NCI-H2107 treated with DMSO at 0.1 percent for 48 hours (cell line): ENCODE measurements around the gene HYAL3.
"Not testable (repeated sequence)": the region's sequence is repeated elsewhere in the genome, so short reads cannot be mapped to it uniquely, and the experiment has no call there.

ENCODE experiments used
- DNase-seq: peaks from one replicate; lab custom pipeline; 2025; ENCODE audit not compliant: unreplicated experiment; lab: John Stamatoyannopoulos, UW

Gene HYAL3

DNA sequence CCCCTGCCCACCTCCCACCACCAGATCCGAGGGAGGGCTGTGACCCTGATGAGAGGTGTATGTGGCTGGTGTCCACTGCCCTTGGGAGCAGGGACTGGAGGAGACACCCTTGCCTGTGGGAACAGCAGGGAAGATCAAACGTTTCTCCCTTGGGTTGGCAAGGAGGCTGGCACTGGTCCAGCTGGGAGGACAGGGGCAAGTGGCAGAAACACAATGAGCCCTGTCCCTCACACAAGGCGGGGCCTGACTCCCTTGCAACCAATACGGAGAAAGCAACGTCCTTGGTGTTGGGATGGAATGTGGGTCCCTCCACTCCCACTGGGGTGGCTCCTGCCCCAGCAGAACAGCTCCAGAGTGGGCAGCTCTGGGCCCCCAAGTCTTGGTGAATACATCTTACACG lies 18.1 kb upstream of the HYAL3 start:
- DNase-seq = no peak

DNA sequence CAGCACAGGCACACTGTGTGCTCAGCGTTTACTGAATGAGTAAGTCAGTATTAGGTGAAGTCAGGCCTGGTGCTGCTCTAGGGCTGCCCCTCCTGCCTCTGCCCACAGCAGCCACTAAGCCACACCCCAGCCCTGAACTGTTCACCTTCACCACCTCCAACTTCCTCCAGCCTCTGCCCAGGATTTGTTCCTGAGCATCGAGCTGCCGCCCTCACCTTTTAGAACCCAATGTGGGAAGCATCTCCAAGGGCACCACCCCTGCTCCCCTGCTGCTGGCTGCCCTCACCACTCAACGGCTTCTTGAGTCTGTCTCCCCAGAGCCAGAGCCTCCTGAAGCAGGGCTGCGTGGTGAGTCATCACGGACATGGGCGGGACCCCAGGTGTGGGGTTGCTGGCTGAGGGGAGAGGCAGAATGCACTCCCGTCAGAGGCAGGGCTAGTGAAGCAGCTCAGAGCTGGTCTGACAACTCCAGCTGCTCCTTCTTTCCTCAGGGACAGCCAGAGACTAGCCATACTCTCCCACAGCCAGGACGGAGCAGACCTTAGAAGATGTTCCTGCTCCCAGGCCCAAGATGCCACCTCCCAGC lies 17.5 kb upstream of the HYAL3 start:
- DNase-seq = no peak

DNA sequence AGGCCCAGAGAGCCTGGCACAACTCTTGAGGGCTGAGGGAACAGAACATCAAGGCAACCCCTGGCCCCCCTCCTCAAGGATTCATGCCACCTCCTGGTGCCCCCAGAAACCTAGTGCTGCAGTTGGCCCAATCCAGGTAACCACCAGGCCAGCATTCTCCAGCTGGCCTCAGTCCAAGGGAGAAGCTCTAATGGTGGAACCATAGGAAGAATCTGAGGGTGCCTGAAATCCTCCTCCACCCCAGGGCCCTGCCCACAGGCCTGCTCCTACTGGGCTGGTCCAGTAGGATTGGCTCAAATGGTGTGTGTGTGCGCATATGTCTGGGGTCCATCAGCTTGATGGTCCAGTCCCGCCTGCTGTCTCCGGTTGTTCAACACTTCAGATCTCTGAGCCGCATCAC lies 15.6 kb upstream of the HYAL3 start:
- no peak for DNase-seq

DNA sequence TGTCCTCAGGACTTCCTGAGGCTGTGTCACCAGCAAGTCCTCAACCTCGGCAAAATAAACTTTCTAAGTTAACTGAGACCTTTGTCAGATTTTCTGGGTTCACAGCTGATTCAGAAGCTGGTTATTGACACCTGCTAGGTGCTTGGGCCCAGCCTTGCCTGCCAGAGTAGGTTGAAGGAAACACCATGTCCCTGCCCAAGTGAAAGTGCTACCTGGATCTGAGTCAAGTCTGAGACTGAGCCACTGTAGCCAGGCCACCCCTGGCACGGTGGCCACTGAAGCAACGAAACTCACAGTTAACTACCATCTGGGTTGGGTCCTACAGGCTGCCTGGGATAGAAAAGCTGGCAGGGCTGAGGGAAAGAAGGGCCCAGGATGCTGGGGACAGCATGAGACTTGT lies 15.1 kb upstream of the HYAL3 start:
- DNase-seq = no peak

DNA sequence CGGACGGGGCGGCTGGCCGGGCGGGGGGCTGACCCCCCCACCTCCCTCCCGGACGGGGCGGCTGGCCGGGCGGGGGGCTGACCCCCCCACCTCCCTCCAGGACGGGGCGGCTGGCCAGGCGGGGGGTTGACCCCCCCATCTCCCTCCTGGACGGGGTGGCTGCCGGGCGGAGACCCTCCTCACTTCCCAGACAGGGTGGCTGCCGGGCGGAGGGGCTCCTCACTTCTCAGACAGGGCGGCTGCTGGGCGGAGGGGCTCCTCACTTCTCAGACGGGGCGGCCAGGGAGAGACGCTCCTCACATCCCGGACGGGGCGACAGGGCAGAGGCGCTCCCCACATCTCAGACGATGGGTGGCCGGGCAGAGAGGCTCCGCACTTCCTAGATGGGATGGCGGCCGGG lies 12.8 kb upstream of the HYAL3 start:
- DNase-seq = not testable (repeated sequence)

DNA sequence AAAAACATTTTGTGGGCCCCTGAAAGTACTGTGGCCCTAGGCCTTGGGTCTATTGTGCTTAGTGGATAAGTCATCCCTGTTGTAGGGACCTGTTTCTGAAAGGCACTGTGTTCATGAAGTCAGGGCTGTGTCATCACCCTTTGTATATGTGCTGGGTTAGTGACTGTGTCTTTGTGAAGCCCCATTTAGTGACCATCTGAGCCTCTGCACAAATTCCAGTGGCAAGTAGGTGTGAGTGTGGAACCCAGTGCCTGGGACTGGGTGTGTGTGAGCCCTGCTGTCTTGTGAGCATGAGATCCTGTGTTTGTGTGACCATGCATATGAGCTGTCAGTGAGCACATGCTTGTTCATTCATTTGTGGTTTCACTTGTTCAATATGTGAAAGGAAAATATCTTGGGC lies 5.4 kb upstream of the HYAL3 start:
- DNase-seq = no peak

DNA sequence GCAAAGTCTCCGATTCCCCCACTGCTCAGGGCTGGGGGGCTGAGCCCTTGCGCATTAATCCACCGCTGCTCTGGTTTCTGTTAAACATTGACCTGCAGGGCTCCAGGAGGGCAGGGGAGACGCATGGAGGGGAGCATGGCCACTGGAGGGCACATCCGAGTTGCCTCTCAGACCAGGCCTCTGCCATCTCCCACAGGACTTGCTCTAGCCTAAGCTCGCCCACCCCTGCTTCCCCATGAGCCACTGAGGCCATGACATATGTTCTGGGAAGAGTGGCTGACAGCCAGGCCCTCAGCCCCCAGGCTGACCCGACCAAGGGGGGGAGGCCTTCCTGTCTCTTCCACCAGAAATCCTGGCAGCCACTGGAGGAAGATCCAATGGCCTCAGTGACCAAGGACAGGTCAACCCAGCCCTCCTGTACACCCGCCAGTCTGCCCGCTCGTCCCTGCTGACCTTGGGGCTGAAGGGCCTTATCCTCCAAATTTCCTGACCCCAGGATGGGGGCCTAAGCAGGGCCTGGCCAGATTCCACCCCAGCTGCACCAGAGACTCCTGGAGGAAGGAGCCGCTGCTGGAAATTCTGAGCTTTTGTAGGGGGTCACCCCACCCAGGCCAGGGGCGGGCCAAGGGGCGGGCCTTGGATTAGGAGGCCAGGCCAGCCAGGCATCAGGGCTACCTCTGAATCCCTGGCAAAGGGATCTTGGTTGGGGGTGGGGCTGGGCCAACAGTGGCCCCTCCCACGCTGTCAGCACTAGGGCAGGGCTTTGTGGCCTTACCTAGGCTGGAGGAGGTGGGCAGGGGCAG lies 4.0 kb upstream of the HYAL3 start, which contains the start of gene HYAL1:
Gene HYAL1, minus strand, starts transcription at position 562 of the 803 bp plus-strand sequence. CDS start 618 bp downstream, outside the sequence.
- no peak for DNase-seq

DNA sequence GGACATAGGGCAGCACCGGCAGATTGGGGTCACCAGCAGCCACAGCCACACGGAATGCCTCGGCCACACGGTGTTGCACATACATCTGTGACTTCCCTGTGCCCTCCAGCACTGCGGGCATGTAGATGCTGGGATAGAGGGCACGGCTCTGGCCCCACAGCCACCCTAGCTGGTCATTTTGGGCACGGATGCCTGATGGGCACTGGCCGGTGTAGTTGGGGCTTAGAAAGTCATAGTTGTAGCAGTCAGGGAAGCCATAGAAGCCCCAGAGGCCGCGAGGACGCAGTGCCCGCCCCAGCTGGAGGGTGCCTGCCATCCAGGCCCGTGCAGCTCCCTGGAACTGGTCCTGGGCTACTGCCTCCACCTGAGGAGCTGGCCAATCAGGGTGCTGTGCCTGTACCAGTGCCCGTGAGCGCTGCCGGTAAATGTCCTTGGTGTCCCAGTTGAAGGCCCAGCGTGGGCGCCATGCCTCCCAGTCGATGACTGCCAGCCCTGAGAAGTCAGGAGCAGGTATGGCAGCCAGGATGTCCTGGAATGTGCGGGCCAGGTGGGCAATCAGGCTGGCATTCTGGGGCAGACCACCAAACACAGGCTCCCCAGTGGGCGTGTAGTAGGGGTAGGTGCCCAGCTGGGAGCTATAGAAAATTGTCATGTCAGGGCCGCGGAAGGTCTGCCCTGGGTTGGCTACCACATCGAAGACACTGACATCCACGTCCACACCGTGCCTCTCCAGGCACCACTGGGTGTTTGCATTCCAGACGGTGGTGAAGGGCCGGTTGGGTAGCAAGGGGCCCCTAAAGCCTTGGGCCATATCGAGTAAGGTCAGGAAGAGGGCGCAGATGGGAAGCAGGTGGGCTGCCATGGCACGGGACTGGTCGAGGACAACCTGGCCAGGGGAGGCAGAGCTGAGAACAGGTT lies 3.1 kb upstream of the HYAL3 start:
- DNase-seq = no peak

DNA sequence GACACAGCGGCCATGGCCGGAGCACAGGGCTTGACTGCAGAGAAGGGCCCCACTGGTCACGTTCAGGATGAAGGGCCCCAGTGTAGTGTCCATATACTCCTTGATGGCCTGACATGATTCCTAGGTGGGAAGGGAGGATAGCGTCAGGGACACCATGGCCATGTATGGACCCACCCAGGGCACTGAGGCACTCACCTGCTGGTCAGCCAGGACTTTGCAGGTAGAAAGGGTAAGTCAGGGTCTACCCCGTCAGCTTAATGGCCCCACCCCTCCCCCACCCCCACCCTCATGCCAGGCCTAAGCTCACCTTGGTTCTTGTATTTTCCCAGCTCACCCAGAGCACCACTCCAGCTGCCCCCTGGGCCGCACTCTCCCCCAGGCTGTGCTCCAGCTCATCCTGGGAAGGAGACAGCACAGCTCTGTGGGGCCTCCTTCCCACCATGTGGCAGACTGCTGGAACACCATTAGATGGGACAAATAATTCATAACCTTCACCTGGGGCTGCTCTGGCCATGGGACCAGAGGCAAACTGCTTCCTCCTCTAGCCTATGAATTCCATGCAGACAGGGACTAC lies 1.6 kb upstream of the HYAL3 start:
- no peak for DNase-seq

DNA sequence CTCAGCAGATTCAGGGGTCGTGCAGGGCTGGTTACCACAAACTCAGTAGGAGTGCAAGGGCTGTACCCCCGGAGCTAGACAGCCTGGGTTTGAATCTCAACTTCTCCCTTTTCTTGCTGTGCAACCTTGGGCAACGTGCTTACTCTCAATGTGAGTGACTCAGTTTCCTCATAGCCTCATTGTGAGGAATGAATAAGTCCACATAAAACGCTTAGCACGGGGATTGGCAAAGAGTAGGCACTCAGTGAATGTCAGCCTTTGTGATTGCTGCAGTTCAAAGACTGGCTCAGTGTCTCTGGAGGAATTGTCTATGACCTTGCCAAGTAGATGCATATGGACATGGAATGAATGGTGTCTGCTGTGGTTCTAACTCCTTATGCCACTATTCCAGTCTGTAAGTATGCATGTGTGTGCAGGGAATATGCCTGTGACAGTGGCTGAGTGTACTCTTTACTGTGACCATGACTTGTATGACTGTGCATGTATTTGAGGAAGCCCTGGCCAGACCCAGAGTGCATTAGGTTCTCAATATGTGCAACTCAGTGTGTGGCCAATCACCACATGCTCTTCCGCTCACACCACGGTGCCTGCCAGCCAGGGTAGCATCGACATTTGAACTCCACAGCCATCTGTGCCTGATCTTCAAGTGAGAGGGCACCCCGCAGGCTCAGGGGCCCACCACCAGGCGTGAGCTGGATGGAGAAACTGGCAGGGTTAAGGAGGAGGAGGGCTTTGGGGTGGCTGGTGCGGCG lies 900 bp upstream of the HYAL3 start:
- DNase-seq = no peak

DNA sequence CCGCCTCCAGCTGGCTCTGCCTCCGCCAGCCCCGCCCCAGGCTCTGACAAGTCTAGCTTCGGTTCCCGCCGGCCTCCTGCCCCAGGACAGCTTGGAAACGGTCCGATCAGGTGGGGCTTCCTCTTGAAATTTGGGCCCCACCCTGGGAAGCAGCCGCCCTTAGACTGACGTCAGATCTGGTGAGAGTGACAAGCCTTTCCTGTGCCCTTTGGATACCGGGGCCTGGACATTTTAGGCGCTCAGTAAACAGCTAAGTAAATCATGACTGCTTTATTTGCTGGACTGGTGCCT lies 378 bp upstream of the HYAL3 start:
- DNase-seq = no peak

DNA sequence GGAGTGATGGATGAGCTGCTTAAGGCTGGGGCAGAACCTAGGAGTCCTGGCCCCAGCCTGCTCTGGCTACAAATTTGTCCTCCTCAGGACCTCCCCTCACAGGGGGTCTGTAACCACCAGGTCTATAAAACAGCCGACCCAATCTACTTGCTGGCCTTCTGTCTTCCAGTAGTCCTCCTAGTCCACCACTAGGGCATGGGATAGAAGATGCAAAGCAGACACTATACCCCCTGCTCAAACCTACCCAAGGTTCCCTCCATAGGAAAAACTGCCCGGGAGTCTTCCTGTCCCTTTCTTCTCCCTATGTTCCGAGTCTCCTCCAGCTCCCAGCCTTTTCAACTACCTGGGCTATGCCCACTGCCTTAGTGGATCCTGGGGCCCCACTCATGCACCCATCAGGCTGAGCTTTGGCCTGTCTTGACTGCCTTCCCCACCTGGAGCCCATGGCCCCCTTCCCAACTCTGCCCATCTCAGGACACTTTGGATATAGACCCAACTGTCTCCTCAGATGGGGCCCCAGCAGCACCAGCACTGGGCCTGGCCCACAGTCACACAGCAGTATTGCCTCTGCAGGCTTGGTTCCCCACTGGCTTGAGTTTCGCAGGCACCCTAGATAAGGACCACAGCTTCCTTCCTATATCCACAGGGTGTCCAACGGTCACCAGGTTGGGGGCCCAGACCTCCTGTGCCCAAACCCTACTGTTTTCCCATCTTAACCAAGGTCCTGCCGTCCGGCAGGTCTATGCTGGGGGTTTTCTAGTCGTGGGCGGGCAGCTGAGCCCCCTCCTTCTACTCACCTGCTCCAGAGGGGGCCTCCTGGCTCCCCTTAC lies 1.1 kb downstream of the HYAL3 start:
- no peak for DNase-seq

DNA sequence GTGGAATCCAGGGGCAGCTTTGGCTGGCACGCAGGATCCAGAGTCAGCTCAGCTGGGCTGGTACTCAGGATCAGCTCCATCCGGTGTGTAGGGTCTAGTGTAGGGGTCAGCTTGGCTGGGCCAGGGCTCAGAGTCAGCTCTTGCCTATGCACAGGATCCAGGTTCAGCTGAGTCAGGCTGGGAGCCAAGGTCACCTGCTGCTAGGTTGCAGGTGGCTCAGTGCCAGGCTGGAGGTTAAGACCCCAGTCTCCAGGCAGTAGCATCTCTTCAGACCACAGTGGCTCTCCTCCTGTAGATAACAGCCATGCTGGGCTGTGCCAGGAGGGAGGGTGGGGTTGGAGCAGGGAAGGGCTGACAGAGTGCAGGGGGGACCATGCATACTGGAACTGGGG lies 1.8 kb downstream of the HYAL3 start:
- no peak for DNase-seq

DNA sequence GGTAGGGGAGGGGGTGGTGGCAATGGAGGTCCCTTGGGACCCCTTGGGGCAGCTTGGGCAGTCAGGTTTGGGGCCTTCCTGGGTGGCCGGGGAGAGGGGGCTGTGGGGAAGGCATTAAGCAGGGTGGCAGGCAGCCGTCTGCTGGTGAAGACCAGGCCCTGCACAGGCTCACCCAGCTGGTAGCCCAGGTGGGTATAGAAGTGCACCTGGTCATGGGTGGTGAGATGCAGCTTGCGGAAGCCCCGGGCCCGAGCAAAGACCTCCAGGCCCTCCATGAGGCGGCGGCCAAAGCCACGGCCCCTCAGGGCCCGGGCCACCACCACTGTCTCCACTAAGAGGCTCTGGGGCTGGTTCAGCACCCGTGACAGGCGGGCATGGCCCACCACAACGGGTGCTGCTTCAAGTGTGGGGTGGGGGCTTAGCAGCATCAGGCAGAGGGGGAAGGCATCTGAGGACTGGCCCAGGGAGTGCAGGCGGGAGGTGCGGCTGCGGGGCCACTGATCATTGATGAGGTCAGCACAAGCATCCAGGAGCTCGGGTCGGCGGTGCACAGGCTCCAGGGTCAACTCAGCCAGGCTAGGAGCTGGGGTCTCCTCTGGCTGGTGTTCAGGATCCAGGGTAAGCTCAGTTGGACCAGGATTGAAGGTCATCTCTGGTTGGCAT lies 2.4 kb downstream of the HYAL3 start:
- DNase-seq = no peak

DNA sequence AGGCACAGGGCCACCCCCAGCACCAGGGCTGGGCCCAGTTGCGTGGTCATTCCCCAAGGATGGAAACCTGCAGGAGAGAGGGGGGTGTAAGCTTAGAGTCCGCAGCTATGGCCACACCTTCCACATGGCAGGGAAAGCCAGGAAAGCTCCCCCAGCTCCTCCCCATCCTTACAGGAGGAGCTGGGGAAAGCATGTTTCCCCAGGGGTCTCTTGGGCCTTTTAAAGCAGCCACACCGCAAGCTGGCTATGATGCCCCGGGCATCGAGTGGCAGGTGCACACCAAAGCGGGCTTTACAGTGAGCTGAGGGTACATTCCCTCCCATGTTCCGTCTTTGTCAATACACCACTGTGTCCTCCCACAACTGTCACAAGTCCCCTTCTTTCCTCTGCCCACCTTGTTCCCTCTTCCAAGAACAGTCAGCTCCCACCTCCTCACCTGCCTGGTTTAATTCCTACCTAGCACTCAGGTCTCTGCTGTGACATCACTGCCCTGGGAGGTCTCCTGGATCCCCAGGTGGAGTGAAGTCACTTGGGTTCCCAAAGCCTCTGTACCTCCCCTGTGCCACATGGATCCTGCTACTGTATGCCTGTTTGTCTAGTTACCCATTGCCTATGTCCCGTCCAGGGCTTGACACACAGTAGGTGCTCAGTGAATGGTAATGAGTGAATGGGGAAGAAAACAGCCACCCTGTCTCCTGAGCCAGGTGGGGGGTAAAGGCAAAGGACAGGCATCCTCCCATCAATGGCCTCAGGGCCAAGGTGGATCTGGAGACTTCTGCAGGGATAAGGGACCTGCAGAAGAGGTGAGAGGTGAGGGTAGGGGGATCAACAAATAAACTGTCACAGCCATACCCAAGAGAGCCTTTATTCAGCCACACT lies 3.4 kb downstream of the HYAL3 start:
- no peak for DNase-seq

DNA sequence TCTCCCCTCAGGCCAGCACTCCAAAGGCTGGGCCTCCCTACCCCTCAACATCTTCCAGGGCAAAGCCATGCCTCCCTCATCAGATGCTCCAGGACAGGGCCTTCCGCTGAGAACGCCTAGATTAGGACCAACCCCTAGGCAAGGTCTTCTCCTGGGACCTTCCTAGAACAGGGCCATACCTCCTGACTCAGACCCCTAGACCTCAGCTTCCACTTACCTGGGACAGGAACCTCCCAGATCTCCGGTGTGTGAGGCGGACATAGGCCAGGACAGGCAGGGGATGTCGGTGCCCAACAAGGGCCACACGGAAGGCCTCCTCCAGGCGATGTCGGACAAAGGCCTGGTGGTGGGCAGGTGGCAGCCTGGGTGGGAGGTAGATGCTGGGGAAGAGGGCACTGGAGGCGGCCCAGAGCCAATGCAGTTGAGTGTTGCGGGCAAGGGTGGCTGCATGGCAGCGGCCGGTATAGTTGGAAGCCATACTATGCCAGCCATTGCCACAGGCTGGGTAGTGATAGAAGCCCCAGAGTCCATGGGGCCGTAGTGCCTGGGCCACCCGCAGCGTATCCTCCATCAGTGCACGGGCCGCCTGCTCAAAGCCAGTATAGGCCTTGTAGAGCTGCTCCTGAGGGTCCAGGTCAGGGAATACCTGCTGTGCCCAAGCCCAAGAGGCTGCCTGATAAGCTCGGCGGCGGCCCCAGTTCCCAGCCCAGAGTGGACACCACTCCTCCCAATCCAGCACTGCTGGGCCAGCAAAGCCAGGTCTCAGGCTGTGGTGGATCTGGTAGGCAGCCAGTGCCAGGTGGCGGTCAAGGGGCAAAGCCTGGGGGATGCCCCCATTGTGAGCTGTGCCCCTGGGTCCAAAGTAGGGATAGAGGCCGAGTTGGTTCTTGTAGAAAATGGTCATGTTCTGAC lies 4.5 kb downstream of the HYAL3 start:
- no peak for DNase-seq

DNA sequence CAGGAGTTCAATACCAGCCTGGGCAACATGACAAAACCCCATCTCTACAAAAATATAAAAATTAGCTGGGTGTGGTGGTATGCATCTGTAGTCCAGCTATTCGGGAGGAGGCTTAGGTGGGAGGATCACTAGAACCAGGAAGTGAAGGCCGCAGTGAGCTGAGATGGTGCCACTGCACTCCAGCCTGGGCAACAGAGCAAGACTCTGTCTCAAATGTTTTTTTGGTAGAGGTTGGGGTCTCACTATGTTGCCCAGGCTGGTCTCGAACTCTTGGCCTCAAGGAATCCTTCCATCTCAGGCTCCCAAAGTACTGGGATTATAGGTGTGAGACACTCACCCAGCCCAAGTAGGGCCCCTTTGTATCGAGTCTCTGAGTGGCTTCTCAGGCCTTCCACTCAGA lies 5.1 kb downstream of the HYAL3 start:
- no peak for DNase-seq
